HT1080 (cell line): ENCODE measurements around the gene KCNIP1. TPM values are rescaled to one million over a fixed set of nuclear protein-coding genes. Genes with fewer than 3 reads are reported as not detected.

Experiments
- DNase-seq: peaks from one replicate; pipeline ENCODE4 v3.0.0-alpha.2; 2015; ENCODE audit warnings: low read depth
- total RNA-seq: library from RNA; depleted of rRNA; stranded (reverse); fragments of >200 nt; shearing (Covaris generic); gene quantifications from 2 replicates; pipeline ENCODE4 v1.2.3, GENCODE V29; 2014

KCNIP1 gene
- total RNA-seq, 1 experiment from 2014 or later: not detected

DNA sequence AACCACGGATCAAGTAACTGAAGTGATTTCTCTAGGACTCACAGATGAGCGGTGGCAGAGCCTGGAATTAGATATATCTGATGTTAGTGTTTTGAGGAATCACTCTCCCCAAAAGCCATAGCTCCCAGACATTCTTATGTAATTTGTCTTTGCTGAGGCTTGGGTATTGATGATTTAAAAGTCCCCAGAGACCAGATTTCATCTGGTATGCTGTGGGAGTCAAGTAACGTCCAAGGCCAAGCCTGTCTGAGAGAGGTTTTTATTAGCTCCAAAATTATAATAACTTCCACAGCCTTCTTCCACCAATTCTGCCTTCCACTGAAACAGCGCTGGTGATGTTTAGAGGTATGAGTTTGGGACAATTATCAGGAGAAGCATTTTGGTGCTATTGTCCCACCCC is 21.3 kb upstream of the KCNIP1 start:
- DNase-seq: no peak

DNA sequence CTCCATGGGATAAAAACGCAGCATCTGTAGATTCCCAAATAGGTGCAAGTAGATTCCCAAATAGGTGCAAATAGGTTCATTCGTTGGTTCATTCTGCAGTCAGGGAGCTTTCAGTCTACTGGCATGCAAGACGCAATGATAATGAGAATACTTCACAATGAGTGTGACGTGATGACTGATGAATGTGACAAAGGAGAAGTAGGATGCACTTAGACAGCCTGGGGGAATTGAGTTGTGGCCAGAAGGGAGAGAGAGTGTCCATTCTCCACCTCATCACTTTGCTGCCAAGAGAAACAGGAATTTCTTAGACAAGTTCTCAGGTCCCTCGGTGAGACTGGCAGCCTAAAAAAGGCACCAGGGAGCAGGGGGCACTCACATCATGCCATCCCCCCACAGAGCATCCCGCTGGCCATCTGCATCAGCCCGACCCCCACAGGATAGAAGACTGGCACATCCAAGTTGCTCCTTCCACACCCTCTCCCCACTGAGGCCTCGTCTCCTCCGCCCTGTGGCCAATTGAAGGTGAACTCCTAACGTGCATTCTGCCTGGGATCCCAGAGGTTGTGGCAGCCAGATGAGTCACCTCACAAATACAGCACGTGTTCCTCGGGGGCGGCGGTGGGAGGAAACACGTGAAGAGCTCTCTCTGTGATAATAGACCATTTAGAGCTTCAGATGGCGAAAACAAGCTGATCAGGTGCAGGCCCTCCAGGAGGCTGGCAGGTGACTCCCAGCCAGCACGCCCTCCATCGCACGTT is 19.9 kb upstream of the KCNIP1 start:
- peak; percentile 71 for DNase-seq

GRCh38 chr5:170484459-170484831 is 19.4 kb upstream of the KCNIP1 start:
- DNase-seq: no peak

DNA sequence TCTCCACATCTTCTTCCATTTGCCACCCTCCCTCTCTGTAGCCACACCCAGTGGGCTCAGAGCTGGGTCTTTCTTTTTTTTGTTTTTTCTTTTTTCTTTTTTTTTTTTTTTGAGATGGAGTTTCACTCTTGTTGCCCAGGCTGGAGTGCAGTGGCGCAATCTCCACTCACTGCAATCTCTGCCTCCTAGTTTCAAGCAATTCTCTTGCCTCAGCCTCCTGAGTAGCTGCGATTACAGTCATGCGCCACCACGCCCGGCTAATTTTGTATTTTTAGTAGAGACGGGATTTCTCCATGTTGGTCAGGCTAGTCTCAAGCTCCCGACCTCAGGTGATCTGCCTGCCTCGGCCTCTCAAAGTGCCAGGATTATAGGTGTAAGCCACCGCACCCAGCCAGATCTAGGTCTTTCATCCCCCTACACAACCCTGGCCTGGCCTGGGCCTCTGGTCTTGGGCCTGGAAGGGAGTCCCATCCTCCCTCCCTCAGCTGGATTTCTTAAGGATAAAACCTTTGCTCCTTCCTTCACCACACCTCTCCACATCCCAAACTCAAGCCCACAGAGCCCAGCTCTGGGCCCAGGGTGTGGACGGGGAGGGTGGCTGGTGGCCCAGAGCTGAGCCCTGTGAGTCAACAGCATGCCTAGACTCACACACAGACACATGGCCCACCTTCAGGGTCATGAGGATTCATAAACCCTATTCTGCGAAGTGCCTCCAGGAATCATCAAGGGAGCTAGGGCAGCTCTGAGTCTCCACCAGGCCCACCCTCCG is 18.8 kb upstream of the KCNIP1 start:
- DNase-seq: no peak

DNA sequence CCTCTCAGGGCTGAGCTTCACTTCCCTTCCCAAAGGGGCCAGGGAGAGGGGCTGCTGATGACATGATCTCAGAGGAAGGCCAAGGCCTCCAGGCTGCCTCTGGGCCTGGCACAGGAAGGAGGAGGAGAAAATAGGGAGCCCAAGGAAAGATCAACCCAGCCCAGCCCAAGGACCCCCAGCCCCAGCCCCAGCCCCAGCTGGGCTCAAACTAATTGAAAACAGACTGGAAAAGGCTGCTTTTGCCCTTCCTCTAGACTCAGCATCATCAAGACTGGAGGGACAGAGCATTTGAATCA is 18.3 kb upstream of the KCNIP1 start:
- DNase-seq: no peak

- DNase-seq: no peak
Observed at GRCh38 chr5:170486371-170486770, 17.4 kb upstream of the KCNIP1 start.

DNA sequence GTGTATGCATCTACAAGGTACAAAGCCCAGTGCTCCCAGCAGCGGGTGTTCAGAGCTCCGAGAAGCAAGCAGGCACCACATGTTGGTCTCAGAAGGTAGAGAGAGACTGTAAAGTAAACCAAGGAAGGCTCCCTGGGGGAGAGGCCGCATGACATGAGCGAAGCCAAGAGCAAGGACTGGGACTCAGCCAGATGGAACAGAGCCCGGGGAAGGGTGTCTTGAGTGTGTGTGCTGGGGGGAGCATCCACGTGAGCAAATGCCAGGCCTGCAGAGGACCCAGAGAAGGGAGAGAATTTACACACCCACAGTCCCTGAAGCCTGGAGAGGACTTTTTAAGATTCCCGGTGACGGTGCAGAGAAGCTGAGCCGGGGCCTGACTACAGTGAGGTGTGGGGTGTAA is 15.2 kb upstream of the KCNIP1 start:
- DNase-seq: no peak

- DNase-seq: no peak
Observed at GRCh38 chr5:170489199-170489598, 14.6 kb upstream of the KCNIP1 start.

- DNase-seq: no peak
Observed at GRCh38 chr5:170490381-170490780, 13.4 kb upstream of the KCNIP1 start.

DNA sequence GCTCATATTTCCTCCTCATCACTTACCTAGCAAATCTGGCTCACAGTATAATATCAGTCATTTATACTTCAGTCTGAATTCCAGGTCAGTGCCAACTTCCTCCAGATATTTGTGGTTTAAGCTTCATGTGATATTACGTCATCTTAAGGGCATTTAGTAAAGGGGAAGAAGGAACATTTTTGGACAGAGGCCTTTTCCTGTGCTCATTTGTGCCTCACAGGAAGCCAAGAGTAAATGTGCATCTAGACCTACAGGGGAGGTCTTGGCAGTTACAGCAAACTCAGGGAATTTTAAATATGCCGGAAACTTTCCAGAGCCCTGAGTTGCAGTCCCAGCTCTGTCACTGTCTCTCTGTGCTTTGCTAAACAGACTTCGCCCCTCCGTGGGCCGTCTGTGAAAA is 12.3 kb upstream of the KCNIP1 start:
- DNase-seq: peak; percentile 91

- no peak for DNase-seq
Observed at GRCh38 chr5:170493028-170493820, 10.6 kb upstream of the KCNIP1 start.

DNA sequence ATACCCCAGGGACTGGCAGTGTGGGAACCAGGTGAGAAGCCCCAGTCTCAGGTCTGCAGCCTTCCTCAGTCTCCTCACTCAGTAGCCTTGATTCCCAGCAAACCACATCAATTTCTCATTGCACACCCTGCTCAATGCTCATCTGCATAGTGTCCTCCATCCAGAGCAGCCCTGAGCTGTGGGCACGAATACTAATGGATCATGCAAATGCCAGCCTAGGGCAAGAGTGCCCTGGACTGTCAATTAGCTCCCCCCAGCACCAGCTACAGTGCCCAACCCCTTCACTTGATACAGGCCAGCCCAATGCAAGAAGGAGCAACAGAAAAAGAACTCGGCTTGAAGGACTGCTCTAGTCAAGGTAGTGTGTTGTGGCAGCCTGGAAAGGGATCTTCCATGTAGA is 9.8 kb upstream of the KCNIP1 start:
- DNase-seq: no peak

DNA sequence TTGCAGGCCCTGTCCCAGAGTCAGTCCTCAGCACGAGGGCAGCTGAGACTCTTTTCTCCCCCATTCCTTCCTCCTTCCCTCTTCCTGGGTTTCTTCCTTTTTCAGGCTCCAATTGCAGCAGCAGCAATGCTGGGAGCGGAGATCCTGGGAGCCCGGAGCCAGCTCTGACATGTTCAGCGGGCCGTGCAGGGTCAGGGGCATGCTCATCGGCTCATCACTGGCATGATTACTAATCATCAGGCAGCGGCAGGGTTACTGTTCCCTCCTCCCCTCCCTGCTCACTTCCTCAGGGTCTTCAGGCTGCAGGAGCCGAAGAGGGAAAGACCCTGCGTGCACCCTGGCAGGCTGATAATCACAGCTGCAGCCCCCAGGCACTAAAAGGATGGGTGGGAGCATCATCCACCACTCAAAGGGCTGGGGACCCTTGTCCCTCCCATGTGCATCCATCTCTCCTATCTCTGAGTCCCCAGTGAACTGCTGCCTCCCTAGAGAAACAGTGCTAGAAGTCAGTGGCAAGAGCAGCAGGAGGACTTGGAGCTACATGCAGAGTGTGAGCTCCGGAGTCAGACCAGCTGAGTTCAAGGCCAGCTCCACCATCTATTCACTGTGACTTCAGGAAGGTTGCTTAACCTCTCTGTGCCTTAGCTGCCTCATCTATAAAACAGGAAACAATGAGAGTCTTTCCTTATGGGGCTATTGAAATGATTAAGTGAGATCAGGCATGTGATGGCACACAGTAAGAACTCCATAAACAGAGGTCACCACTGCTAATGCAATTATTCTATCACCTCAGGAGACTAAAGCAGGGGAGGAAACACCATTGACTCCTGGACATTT is 7.8 kb upstream of the KCNIP1 start:
- DNase-seq: no peak

GRCh38 chr5:170496662-170497028 is 7.2 kb upstream of the KCNIP1 start:
- peak; percentile 24 for DNase-seq

GRCh38 chr5:170497311-170498038 is 6.3 kb upstream of the KCNIP1 start:
- no peak for DNase-seq

DNA sequence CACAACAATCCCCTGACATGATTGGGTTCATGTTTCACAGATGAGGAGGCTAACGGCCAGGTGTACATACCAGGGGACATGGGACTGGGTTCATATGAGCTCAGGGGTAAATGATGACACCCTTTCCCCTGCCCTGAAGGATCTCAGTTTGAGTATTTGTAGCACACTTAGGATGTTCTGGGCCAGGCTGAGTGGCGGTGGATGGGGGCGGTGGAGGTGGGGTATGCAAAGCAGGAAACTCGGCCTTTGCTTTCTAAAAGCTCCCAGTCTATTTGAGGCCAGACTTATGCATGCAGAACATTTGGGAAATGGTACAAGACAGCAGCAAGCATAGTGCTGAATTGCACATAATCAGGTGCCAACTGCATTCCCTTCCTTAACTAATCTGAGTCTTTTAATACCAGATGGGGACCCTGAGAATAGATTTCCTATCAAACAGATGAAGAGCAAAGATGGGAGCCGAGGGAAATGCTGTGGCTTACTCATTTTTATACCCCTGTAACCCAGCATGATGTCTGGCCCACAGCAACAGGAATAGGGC is 4.9 kb upstream of the KCNIP1 start:
- DNase-seq: no peak

DNA sequence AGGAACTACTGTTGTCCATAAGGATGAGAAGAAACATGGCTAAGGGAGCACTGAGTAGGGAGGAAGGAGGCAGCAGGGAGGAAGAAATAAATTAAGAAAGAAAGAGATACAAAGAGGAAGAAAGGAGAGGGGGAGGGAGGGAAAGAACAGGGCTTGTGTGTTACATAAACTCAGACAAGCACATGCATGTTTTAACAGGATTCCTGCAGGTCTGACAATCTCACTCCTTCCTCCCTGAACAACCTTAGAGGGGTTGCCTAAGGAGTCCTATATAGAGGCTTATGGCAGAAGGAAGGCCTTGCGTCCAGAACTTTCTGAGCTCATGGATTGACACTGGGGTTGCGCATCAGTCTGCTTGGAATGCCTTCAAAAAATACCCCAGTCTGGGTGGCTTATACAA is 4.2 kb upstream of the KCNIP1 start:
- no peak for DNase-seq

DNA sequence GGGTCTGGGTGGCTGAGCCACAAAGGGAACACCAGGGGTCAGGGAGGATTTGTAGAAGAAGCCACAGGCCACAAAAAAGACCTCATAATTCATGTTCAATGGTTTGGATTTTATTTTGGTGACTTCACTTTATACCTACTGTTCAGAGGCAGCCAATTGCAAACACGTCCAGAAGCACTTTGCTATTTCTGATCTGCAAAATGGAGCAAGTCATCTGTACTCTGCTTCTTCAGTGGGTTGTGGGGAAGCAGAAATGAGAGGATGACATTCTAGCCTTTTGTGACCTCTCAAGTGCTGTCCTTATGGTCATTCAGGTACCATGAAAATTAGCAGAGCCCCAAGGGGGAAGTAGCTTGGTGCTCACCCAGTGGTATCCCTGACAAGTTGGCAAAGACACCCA is 2.5 kb upstream of the KCNIP1 start:
- DNase-seq: no peak

DNA sequence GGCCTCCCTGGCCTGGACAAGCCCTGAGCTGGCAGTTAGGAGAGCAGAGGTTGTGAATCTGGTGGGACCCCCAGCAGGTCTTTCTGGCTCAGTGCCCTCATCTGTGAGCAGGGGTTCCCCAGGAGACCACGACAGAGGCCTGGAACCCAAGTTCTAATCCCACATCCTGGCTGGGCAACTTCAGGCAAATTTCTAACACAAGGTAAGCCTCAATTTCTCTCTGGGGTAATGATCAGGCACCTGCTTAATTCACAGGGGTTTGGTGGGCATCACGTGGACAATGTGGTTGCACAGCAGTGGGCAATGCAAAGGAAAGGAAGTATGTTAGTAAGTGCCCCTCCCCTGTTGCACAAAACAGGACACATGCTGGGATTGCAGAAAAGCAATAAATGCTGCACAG is 1.9 kb upstream of the KCNIP1 start:
- DNase-seq: no peak

- no peak for DNase-seq
Observed at GRCh38 chr5:170504616-170505266, 921 bp downstream of the KCNIP1 start.
